ENCODE results near the gene OGFRL1.
"Not testable (repeated sequence)": the region's sequence is repeated elsewhere in the genome, so short reads cannot be mapped to it uniquely, and the experiment has no call there.

The OGFRL1 gene

DNA sequence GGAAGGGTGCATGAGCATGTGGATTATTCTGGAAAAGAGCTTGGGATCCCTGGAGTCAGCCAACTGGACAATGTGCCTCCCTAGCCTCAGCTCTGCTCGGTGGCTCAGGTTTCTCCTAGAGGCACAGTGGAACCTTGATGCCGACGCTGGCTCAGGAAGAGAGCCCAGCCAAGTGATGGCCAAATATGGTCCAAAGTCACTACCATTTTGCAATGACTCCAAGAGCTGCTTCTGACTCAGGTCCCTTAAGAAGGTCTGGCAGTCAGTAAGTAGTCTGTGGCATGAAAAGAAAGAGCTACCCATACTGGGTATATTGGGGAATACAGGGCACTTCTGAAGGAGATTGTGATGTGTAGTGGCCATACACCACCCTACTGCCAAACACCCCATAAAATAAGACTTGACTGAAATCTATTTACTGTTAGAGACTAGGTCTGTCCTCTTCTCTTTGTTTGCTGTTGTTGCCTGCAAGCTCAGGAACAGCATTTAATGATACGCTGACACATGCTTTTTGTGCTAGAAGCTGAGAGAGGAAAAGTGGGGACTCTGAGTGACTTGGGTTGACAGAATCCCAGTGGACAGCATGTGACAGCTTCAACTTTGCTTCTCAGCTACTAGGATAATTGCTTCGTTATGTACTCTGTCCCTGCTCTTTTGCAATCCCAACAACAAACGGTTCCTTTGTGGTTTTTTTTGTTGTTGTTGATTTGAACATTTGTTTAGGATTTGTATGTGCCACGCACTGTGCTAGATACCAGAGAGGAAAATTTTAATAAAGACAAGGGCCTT lies 30.3 kb upstream of the OGFRL1 start:
- H3K36me3 ChIP-seq: no peaks in the 10 kb centered on the region
- no peak for TF ChIP-seq CTCF (IDR thresholded peaks at IDR 0.05; ENCODE audit: low read depth, low read length)
- no peak overlapping the region for H3K27ac ChIP-seq

GRCh38 chr6:71259888-71260604 lies 28.6 kb upstream of the OGFRL1 start:
- DNase-seq: no peak
- H3K27ac ChIP-seq: no peak overlapping the region
- no peak overlapping the region for H3K4me3 ChIP-seq (ENCODE audit: low read depth, low read length)
- no peaks in the 10 kb centered on the region for H3K36me3 ChIP-seq
- no peak for TF ChIP-seq CTCF (IDR thresholded peaks at IDR 0.05; ENCODE audit: low read depth, low read length)
- no peaks in the 10 kb centered on the region for H3K9me3 ChIP-seq (ENCODE audit: severe bottlenecking)
- H3K27me3 ChIP-seq (ENCODE audit: insufficient read depth, low read depth, severe bottlenecking): no peaks in the 10 kb centered on the region

More for the DNA sequence above, 30.3 kb upstream of the OGFRL1 start:
- no peaks in the 10 kb centered on the region for H3K27me3 ChIP-seq (ENCODE audit: insufficient read depth, low read depth, severe bottlenecking)
- H3K4me3 ChIP-seq (ENCODE audit: low read depth, low read length): no peak overlapping the region
- H3K9me3 ChIP-seq (ENCODE audit: severe bottlenecking): no peaks in the 10 kb centered on the region
- DNase-seq: no peak

- DNase-seq: no peak
- no peak for TF ChIP-seq CTCF (IDR thresholded peaks at IDR 0.05; ENCODE audit: low read depth, low read length)
Observed at GRCh38 chr6:71262914-71263313, 25.7 kb upstream of the OGFRL1 start.

DNA sequence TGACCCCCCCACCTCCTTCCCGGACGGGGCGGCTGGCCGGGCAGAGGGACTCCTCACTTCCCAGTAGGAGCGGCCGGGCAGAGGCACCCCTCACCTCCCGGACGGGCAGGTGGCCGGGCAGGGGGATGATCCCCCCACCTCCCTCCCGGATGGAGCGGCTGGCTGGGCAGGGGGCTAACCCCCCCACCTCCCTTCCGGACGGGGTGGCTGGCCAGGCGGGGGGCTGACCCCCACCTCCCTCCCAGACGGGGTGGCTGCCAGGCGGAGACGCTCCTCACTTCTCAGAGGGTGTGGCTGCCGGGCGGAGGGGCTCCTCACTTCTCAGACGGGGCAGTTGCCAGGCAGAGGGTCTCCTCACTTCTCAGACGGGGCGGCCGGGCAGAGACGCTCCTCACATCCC lies 22.2 kb upstream of the OGFRL1 start:
- not testable (repeated sequence) for H3K27ac ChIP-seq; H3K27me3 ChIP-seq (ENCODE audit: insufficient read depth, low read depth, severe bottlenecking); H3K4me3 ChIP-seq (ENCODE audit: low read depth, low read length); H3K36me3 ChIP-seq; DNase-seq
- peaks cover 12% of the 10 kb centered on the region for H3K9me3 ChIP-seq (ENCODE audit: severe bottlenecking)

More at GRCh38 chr6:71262914-71263313, 25.7 kb upstream of the OGFRL1 start:
- no peak overlapping the region for H3K4me3 ChIP-seq (ENCODE audit: low read depth, low read length)
- H3K36me3 ChIP-seq: no peaks in the 10 kb centered on the region
- H3K9me3 ChIP-seq (ENCODE audit: severe bottlenecking): no peaks in the 10 kb centered on the region
- no peaks in the 10 kb centered on the region for H3K27me3 ChIP-seq (ENCODE audit: insufficient read depth, low read depth, severe bottlenecking)
- H3K27ac ChIP-seq: no peak overlapping the region

DNA sequence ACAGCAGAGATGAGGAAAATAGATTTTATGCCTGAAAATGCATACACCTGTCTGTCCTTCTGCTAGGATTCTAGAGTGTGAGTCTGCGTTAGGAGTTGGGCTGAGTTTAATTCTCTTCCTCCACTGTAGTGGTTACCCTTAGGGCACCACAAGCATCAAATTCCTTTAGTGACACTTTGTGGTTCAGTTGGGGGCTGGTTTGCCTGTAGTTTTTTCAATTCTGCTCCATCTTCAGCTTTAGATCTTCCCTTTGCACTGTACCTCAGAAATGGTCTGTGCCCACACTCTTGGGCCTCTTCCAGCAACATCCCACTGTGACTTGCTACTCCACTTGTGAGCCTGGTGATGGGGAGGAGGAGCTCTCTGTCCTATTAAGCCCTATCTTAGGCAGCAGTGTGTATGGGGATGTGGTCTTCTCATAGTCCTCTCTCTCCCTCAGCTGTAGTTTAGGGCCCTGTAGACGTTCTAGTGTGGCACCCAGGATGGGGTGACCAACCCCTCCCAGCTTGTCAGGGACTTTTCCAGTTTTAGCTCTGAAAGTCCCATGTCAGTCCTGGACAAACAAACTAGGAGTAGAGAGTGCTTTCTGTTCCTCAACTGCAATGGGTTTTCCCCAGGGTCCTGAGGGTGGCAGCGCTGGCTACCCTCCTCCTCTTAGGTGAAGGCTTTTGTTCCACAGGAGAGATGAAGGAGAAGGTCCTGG lies 19.7 kb upstream of the OGFRL1 start:
- Histone ChIP-seq H3K27ac (no peak overlapping the region), H3K4me3 (ENCODE audit: low read depth, low read length) (no peak overlapping the region), H3K27me3 (ENCODE audit: insufficient read depth, low read depth, severe bottlenecking) (no peaks in the 10 kb centered on the region), H3K36me3 (no peaks in the 10 kb centered on the region), H3K9me3 (ENCODE audit: severe bottlenecking) (peaks cover 12% of the 10 kb centered on the region)
- no peak for TF ChIP-seq CTCF (IDR thresholded peaks at IDR 0.05; ENCODE audit: low read depth, low read length)
- no peak for DNase-seq

Data from WERI-Rb-1 (cell line).